ENCODE results near the gene SGMS1. TPM values are rescaled to one million over a fixed set of nuclear protein-coding genes. Genes with fewer than 3 reads are reported as not detected.

The SGMS1 gene
- total RNA-seq, 2 donors from 2014 or later = 67.0 to 68.2 TPM

- 96% methylated on average over 7 of the region's 7 CpGs for WGBS
- no peaks in the 10 kb centered on the region for H3K4me1 ChIP-seq (replicated peaks)
- no peak overlapping the region for H3K27ac ChIP-seq
- H3K9me3 ChIP-seq = no peaks in the 10 kb centered on the region
- H3K27me3 ChIP-seq (replicated peaks; ENCODE audit: insufficient read depth) = no peaks in the 10 kb centered on the region
- TF ChIP-seq POLR2AphosphoS5 (IDR thresholded peaks at IDR 0.05) (no peak), POLR2A (IDR thresholded peaks at IDR 0.05) (no peak)
- no peaks in the 10 kb centered on the region for H3K36me3 ChIP-seq
- intact Hi-C loops (cut with DNase I) = no loop called here
- H3K4me3 ChIP-seq = no peak overlapping the region
- no peak for DNase-seq (ENCODE audit: low spot score)
Measured at GRCh38 chr10:50387007-50387731, 236.6 kb downstream of the SGMS1 start.

GRCh38 chr10:50385624-50386023 is 238.1 kb downstream of the SGMS1 start:
- intact Hi-C loops (cut with DNase I) = no loop called here
- Histone ChIP-seq H3K27me3 (replicated peaks; ENCODE audit: insufficient read depth) (no peaks in the 10 kb centered on the region), H3K36me3 (no peaks in the 10 kb centered on the region), H3K4me1 (replicated peaks) (no peaks in the 10 kb centered on the region), H3K27ac (no peak overlapping the region), H3K9me3 (no peaks in the 10 kb centered on the region), H3K4me3 (no peak overlapping the region)
- WGBS = 51% methylated on average over 2 of the region's 2 CpGs
- no peak for TF ChIP-seq POLR2A (IDR thresholded peaks at IDR 0.05)
- TF ChIP-seq CTCF (IDR thresholded peaks at IDR 0.05) = no peak
- no peak for TF ChIP-seq POLR2AphosphoS5 (IDR thresholded peaks at IDR 0.05)
- peak; percentile 19 for DNase-seq (ENCODE audit: low spot score)

GRCh38 chr10:50384898-50385297 is 238.9 kb downstream of the SGMS1 start:
- intact Hi-C loops (cut with DNase I) = loop anchor here (5.0 kb wide), 1 partner anchor 58 kb away; no protein-coding TSS in a partner anchor
- H3K4me1 ChIP-seq (replicated peaks) = no peaks in the 10 kb centered on the region
- no peaks in the 10 kb centered on the region for H3K36me3 ChIP-seq
- H3K27ac ChIP-seq = no peak overlapping the region
- TF ChIP-seq POLR2A (IDR thresholded peaks at IDR 0.05) (no peak), CTCF (IDR thresholded peaks at IDR 0.05) (no peak), POLR2AphosphoS5 (IDR thresholded peaks at IDR 0.05) (no peak)
- 70% methylated on average over 2 of the region's 2 CpGs for whole genome bisulfite sequencing
- H3K4me3 ChIP-seq = no peak overlapping the region
- H3K9me3 ChIP-seq = no peaks in the 10 kb centered on the region
- no peaks in the 10 kb centered on the region for H3K27me3 ChIP-seq (replicated peaks; ENCODE audit: insufficient read depth)
- no peak for DNase-seq (ENCODE audit: low spot score)

- Histone ChIP-seq H3K4me3 (no peak overlapping the region), H3K4me1 (replicated peaks) (no peaks in the 10 kb centered on the region), H3K9me3 (no peaks in the 10 kb centered on the region), H3K27me3 (replicated peaks; ENCODE audit: insufficient read depth) (no peaks in the 10 kb centered on the region), H3K27ac (no peak overlapping the region), H3K36me3 (no peaks in the 10 kb centered on the region)
- intact Hi-C loops (cut with DNase I) = loop anchor here (5.0 kb wide), 1 partner anchor 57 kb away; no protein-coding TSS in a partner anchor
- no peak for DNase-seq (ENCODE audit: low spot score)
- TF ChIP-seq POLR2A (IDR thresholded peaks at IDR 0.05) = no peak
- TF ChIP-seq POLR2AphosphoS5 (IDR thresholded peaks at IDR 0.05) = no peak
- no peak for TF ChIP-seq CTCF (IDR thresholded peaks at IDR 0.05)
Measured at GRCh38 chr10:50384238-50384637, 239.5 kb downstream of the SGMS1 start.

- Histone ChIP-seq H3K27ac (no peak overlapping the region), H3K4me3 (no peak overlapping the region), H3K27me3 (replicated peaks; ENCODE audit: insufficient read depth) (no peaks in the 10 kb centered on the region), H3K4me1 (replicated peaks) (no peaks in the 10 kb centered on the region), H3K36me3 (no peaks in the 10 kb centered on the region), H3K9me3 (no peaks in the 10 kb centered on the region)
- no peak for DNase-seq (ENCODE audit: low spot score)
- TF ChIP-seq POLR2A (IDR thresholded peaks at IDR 0.05) (no peak), CTCF (IDR thresholded peaks at IDR 0.05) (no peak), POLR2AphosphoS5 (IDR thresholded peaks at IDR 0.05) (no peak)
- WGBS = 64% methylated on average over 4 of the region's 4 CpGs
- intact Hi-C loops (cut with DNase I) = loop anchor here (5.0 kb wide), 1 partner anchor 55 kb away; no protein-coding TSS in a partner anchor
Measured at GRCh38 chr10:50382576-50383023, 241.2 kb downstream of the SGMS1 start.

Measured in prostate gland (tissue), 2 donors.